ENCODE measurements around the gene ARHGAP29. TPM values are rescaled to one million over a fixed set of nuclear protein-coding genes. Genes with fewer than 3 reads are reported as not detected.

Gene ARHGAP29
- polyA plus RNA-seq, 3 donors = 0.69 to 0.98 (median 0.81) TPM

GRCh38 chr1:94265011-94265422 is 27.6 kb upstream of the ARHGAP29 start:
- no peak for TF ChIP-seq CTCF (IDR thresholded peaks at IDR 0.05)
- Histone ChIP-seq H3K4me2 (replicated peaks; ENCODE audit: extremely low read depth, low read length, poor library complexity, severe bottlenecking) (no peak overlapping the region), H3K9ac (ENCODE audit: insufficient read depth, low read length, poor library complexity, severe bottlenecking) (no peak overlapping the region), H3K27ac (ENCODE audit: low read depth in 1 of 2, low read length in 2 of 2) (no peak overlapping the region), H3K36me3 (replicated peaks in 1 of 2; ENCODE audit: control insufficient read depth in 1 of 2, insufficient read depth in 2 of 2, low read length in 2 of 2) (no peaks in the 10 kb centered on the region), H3K27me3 (ENCODE audit: control insufficient read depth in 2 of 2, insufficient read depth in 2 of 2, low read length in 2 of 2) (peaks cover 0 to 3% of the 10 kb centered on the region in 2 donors), H3K4me1 (ENCODE audit: control insufficient read depth in 1 of 2, insufficient read depth in 2 of 2, low read length in 2 of 2) (no peaks in the 10 kb centered on the region), H3K79me2 (ENCODE audit: insufficient read depth, low read length) (no peaks in the 10 kb centered on the region), H3K9me3 (replicated peaks in 1 of 2; ENCODE audit: control insufficient read depth in 1 of 2, insufficient read depth in 1 of 2, low read length in 2 of 2) (no peaks in the 10 kb centered on the region), H3K4me3 (replicated peaks in 1 of 3; ENCODE audit: low read depth in 2 of 3, low read length in 3 of 3) (no peak overlapping the region), H4K20me1 (ENCODE audit: insufficient read depth, low read length) (no peaks in the 10 kb centered on the region), H2AFZ (ENCODE audit: insufficient read depth, low read depth, low read length, poor library complexity, severe bottlenecking) (no peak overlapping the region)
- Mint-ChIP-seq H3K27me3 (ENCODE audit: low read depth in 3 of 3) (peaks cover 11 to 13% (median 11%) of the 10 kb centered on the region in 3 donors), H3K27ac (peak overlapping the region in 1 of 7 donors; percentile 13), H3K36me3 (no peaks in the 10 kb centered on the region), H3K4me1 (peaks cover 6% of the 10 kb centered on the region), H3K9me3 (peaks cover 0 to 3% (median 1%) of the 10 kb centered on the region in 7 donors), H3K4me3 (no peak overlapping the region)
- WGBS (ENCODE audit: insufficient coverage) = 100% methylated on average over 1 of the region's 3 CpGs
- DNase-seq = no peak
- intact Hi-C loops (cut with micrococcal nuclease) = no loop called here

GRCh38 chr1:94260635-94261387 is 23.4 kb upstream of the ARHGAP29 start:
- WGBS (ENCODE audit: insufficient coverage) = 95% methylated on average over 2 of the region's 2 CpGs
- no peak overlapping the region for H3K27ac ChIP-seq (ENCODE audit: low read depth in 1 of 2, low read length in 2 of 2)
- no peaks in the 10 kb centered on the region for H3K4me1 ChIP-seq (ENCODE audit: control insufficient read depth in 1 of 2, insufficient read depth in 2 of 2, low read length in 2 of 2)
- no peaks in the 10 kb centered on the region for H3K79me2 ChIP-seq (ENCODE audit: insufficient read depth, low read length)
- H4K20me1 ChIP-seq (ENCODE audit: insufficient read depth, low read length) = no peaks in the 10 kb centered on the region
- no peak overlapping the region for H3K4me3 ChIP-seq (replicated peaks in 1 of 3; ENCODE audit: low read depth in 2 of 3, low read length in 3 of 3)
- Mint-ChIP-seq H3K27ac (no peak overlapping the region), H3K36me3 (no peaks in the 10 kb centered on the region), H3K9me3 (peaks cover 0 to 3% (median 0%) of the 10 kb centered on the region in 7 donors), H3K27me3 (ENCODE audit: low read depth in 3 of 3) (peaks cover 7 to 14% (median 11%) of the 10 kb centered on the region in 3 donors), H3K4me3 (peak overlapping the region in 1 of 2 donors; percentile 8), H3K4me1 (no peaks in the 10 kb centered on the region)
- DNase-seq = peak in 1 of 3 donors; percentile 23
- H3K9me3 ChIP-seq (replicated peaks in 1 of 2; ENCODE audit: control insufficient read depth in 1 of 2, insufficient read depth in 1 of 2, low read length in 2 of 2) = no peaks in the 10 kb centered on the region
- H3K27me3 ChIP-seq (ENCODE audit: control insufficient read depth in 2 of 2, insufficient read depth in 2 of 2, low read length in 2 of 2) = peaks cover 2 to 4% of the 10 kb centered on the region in 2 donors
- no peak for TF ChIP-seq CTCF (IDR thresholded peaks at IDR 0.05)
- intact Hi-C loops (cut with micrococcal nuclease) = no loop called here
- H3K36me3 ChIP-seq (replicated peaks in 1 of 2; ENCODE audit: control insufficient read depth in 1 of 2, insufficient read depth in 2 of 2, low read length in 2 of 2) = no peaks in the 10 kb centered on the region
- H3K4me2 ChIP-seq (replicated peaks; ENCODE audit: extremely low read depth, low read length, poor library complexity, severe bottlenecking) = no peak overlapping the region
- H2AFZ ChIP-seq (ENCODE audit: insufficient read depth, low read depth, low read length, poor library complexity, severe bottlenecking) = no peak overlapping the region
- no peak overlapping the region for H3K9ac ChIP-seq (ENCODE audit: insufficient read depth, low read length, poor library complexity, severe bottlenecking)

Data from CD14-positive monocyte (primary cell).